Measurements from ENCODE around the gene CLSTN2. TPM values are rescaled to one million over a fixed set of nuclear protein-coding genes. Genes with fewer than 3 reads are reported as not detected.

CLSTN2 gene
- total RNA-seq, 1 experiment from 2014 or later, result 0.02 TPM

DNA sequence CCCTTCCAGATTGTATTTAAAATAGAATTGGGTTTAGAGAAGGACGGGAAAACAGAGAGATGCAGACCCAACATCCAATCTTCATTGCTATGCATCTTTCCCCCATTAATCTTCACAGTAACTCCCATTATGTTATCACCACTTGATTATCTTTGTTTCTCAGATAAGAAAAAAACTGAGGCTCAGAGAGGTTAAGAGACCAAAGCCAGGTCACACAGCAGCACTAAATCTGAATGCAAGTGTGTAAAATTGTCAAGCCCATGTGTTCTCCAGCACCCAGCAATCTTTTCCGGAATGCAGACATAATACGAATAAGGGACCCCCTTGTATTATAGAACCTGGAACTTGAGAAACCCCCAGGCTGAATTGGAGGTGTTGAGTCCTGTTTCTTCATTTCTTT lies 662.4 kb downstream of the CLSTN2 start:
- H3K36me3 ChIP-seq (ENCODE audit: control insufficient read depth in 1 of 2, insufficient read depth in 2 of 2, low read length in 2 of 2), result no peaks in the 10 kb centered on the region
- DNase-seq (ENCODE audit: low read depth, low spot score) (no peak), ATAC-seq (no peak)
- no peaks in the 10 kb centered on the region for H3K9me2 ChIP-seq (ENCODE audit: insufficient read depth)
- BruUV-seq (replicated peaks), result no TSS peak
- TF ChIP-seq, protein P1, sequence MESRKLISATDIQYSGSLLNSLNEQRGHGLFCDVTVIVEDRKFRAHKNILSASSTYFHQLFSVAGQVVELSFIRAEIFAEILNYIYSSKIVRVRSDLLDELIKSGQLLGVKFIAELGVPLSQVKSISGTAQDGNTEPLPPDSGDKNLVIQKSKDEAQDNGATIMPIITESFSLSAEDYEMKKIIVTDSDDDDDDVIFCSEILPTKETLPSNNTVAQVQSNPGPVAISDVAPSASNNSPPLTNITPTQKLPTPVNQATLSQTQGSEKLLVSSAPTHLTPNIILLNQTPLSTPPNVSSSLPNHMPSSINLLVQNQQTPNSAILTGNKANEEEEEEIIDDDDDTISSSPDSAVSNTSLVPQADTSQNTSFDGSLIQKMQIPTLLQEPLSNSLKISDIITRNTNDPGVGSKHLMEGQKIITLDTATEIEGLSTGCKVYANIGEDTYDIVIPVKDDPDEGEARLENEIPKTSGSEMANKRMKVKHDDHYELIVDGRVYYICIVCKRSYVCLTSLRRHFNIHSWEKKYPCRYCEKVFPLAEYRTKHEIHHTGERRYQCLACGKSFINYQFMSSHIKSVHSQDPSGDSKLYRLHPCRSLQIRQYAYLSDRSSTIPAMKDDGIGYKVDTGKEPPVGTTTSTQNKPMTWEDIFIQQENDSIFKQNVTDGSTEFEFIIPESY (IDR thresholded peaks at IDR 0.05; ENCODE audit: extremely low read depth, insufficient replicate concordance, low read length), result no peak
- TF ChIP-seq JUND (IDR thresholded peaks at IDR 0.05) (no peak), FOSL1 (IDR thresholded peaks at IDR 0.05; ENCODE audit: low read depth) (no peak), TCF7L2 (IDR thresholded peaks at IDR 0.05; ENCODE audit: borderline replicate concordance, extremely low read depth, insufficient read depth, insufficient read length) (no peak), SP1 (IDR thresholded peaks at IDR 0.05; ENCODE audit: low read depth) (no peak), CEBPB (IDR thresholded peaks at IDR 0.05; ENCODE audit: low read depth) (no peak), CTCF (IDR thresholded peaks at IDR 0.05 in 2 of 3, conservative IDR thresholded peaks at IDR 0.05 in 1 of 3; ENCODE audit: borderline replicate concordance in 1 of 3, insufficient read depth in 1 of 3, low read depth in 2 of 3, low read length in 2 of 3) (no peak), SIN3A (IDR thresholded peaks at IDR 0.05; ENCODE audit: low read depth) (no peak), EZH2phosphoT487 (IDR thresholded peaks at IDR 0.05; ENCODE audit: borderline replicate concordance) (no peak), ELF1 (IDR thresholded peaks at IDR 0.05; ENCODE audit: borderline replicate concordance, low read depth) (no peak), POLR2AphosphoS5 (IDR thresholded peaks at IDR 0.05; ENCODE audit: low read depth, low read length) (no peak), ZNF274 (IDR thresholded peaks at IDR 0.05; ENCODE audit: low read depth, low read length) (no peak), ATF3 (IDR thresholded peaks at IDR 0.05) (no peak)
- TF ChIP-seq, protein P2, sequence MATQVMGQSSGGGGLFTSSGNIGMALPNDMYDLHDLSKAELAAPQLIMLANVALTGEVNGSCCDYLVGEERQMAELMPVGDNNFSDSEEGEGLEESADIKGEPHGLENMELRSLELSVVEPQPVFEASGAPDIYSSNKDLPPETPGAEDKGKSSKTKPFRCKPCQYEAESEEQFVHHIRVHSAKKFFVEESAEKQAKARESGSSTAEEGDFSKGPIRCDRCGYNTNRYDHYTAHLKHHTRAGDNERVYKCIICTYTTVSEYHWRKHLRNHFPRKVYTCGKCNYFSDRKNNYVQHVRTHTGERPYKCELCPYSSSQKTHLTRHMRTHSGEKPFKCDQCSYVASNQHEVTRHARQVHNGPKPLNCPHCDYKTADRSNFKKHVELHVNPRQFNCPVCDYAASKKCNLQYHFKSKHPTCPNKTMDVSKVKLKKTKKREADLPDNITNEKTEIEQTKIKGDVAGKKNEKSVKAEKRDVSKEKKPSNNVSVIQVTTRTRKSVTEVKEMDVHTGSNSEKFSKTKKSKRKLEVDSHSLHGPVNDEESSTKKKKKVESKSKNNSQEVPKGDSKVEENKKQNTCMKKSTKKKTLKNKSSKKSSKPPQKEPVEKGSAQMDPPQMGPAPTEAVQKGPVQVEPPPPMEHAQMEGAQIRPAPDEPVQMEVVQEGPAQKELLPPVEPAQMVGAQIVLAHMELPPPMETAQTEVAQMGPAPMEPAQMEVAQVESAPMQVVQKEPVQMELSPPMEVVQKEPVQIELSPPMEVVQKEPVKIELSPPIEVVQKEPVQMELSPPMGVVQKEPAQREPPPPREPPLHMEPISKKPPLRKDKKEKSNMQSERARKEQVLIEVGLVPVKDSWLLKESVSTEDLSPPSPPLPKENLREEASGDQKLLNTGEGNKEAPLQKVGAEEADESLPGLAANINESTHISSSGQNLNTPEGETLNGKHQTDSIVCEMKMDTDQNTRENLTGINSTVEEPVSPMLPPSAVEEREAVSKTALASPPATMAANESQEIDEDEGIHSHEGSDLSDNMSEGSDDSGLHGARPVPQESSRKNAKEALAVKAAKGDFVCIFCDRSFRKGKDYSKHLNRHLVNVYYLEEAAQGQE (IDR thresholded peaks at IDR 0.05; ENCODE audit: low read depth), result no peak
- RAD21 ChIA-PET (ENCODE audit: low non-redundant PET in 1 of 2, low total read pairs in 2 of 2, uncharacterized antibody in 2 of 2, unreplicated experiment in 2 of 2), result no interaction called here
- intact Hi-C loops (cut with micrococcal nuclease), result no loop called here
- CTCF ChIA-PET, result no interaction called here
- H3K79me2 ChIP-seq (ENCODE audit: insufficient read depth, low read length), result no peaks in the 10 kb centered on the region
- H3K27ac ChIP-seq (ENCODE audit: low read depth, low read length), result no peak overlapping the region
- POLR2A ChIA-PET, result no interaction called here
- peaks cover 39% of the 10 kb centered on the region for H3K27me3 ChIP-seq (ENCODE audit: insufficient read depth, low read length)
- H3K4me2 ChIP-seq (ENCODE audit: low read length), result no peak overlapping the region
- H3K4me3 ChIP-seq (replicated peaks in 1 of 2; ENCODE audit: low read depth in 1 of 2, low read length in 2 of 2), result no peak overlapping the region
- H3K4me1 ChIP-seq (ENCODE audit: control insufficient read depth in 1 of 2, insufficient read depth in 2 of 2, low read length in 2 of 2), result no peaks in the 10 kb centered on the region
- no peak overlapping the region for H3K9ac ChIP-seq (ENCODE audit: low read length)
- H2AFZ ChIP-seq (ENCODE audit: low read depth, low read length, poor library complexity, severe bottlenecking), result no peak overlapping the region
- no peaks in the 10 kb centered on the region for H3K9me3 ChIP-seq (ENCODE audit: control insufficient read depth in 1 of 2, insufficient read depth in 1 of 2, low read depth in 1 of 2, low read length in 2 of 2)
- no peaks in the 10 kb centered on the region for H4K20me1 ChIP-seq (ENCODE audit: insufficient read depth)

All from HCT116 (cell line).